Naive thymus-derived CD4-positive, alpha-beta T cell (primary cell): ENCODE data around the gene CYP11A1. TPM values are rescaled to one million over a fixed set of nuclear protein-coding genes. Genes with fewer than 3 reads are reported as not detected.

Experiments used
- ATAC-seq: fragments of 150-1000 bp; cut with Tn5 transposase; 2 replicates; pipeline ENCODE4 v1.10.0; 2021; ENCODE audit warnings: mild to moderate bottlenecking, moderate library complexity
- CTCF ChIA-PET: fragments of 350-600 bp; sonication (Branson Sonifier 250); formaldehyde crosslinking; loops from one replicate; lab custom pipeline; 2021; ENCODE audit warnings: antibody characterized with exemption; lab: Charles Lee
- POLR2A ChIA-PET: fragments of 350-600 bp; sonication (Branson Sonifier 250); formaldehyde crosslinking; loops from one replicate; lab custom pipeline; 2021; ENCODE audit warnings: antibody characterized with exemption, inconsistent platforms; lab: Charles Lee
- DNase-seq, 9 donors: peaks; one replicate each; pipeline versions ENCODE4 v3.0.0 to v3.0.0-alpha.2; 2020 to 2022; ENCODE audit warnings: mixed read lengths in 1 of 9
- H3K27ac ChIP-seq: one replicate; pipeline ENCODE4 v1.7.0; 2013; ENCODE audit warnings: mild to moderate bottlenecking, low read depth, low read length, moderate library complexity
- H3K27me3 ChIP-seq, 2 donors: one replicate each; pipeline ENCODE4 v1.7.0; 2013; ENCODE audit warnings: low read length in 2 of 2, mild to moderate bottlenecking in 2 of 2, moderate library complexity in 2 of 2; ENCODE audit not compliant: control insufficient read depth in 2 of 2, insufficient read depth in 2 of 2
- H3K36me3 ChIP-seq, 3 experiments: 1 replicate in 2 of 3; 2 replicates in 1 of 3; pipeline ENCODE4 v1.7.0; 2013; ENCODE audit warnings: low read length in 3 of 3, mild to moderate bottlenecking in 3 of 3, moderate library complexity in 1 of 3; ENCODE audit not compliant: insufficient read depth in 3 of 3, control insufficient read depth in 2 of 3
- H3K4me1 ChIP-seq, 2 donors: one replicate each; pipeline ENCODE4 v1.7.0; 2013; ENCODE audit warnings: low read length in 2 of 2, mild to moderate bottlenecking in 2 of 2, moderate library complexity in 1 of 2; ENCODE audit not compliant: control insufficient read depth in 2 of 2, insufficient read depth in 2 of 2
- H3K4me3 ChIP-seq: 2 replicates; pipeline ENCODE4 v1.7.0; 2013; ENCODE audit warnings: mild to moderate bottlenecking, low read length
- H3K9me3 ChIP-seq, 3 experiments: 1 replicate in 2 of 3; 2 replicates in 1 of 3; pipeline ENCODE4 v1.7.0; 2013; ENCODE audit warnings: low read length in 3 of 3; ENCODE audit not compliant: control insufficient read depth in 2 of 3
- H3K27ac Mint-ChIP-seq, 9 donors: one replicate each; pipeline ENCODE4 v1.8.0; 2020 to 2022; ENCODE audit warnings: mixed read lengths in 9 of 9, mild to moderate bottlenecking in 8 of 9, moderate library complexity in 5 of 9, inconsistent platforms in 2 of 9
- H3K27me3 Mint-ChIP-seq, 5 donors: one replicate each; pipeline ENCODE4 v1.8.0; 2021 to 2022; ENCODE audit warnings: mixed read lengths in 5 of 5, mild to moderate bottlenecking in 1 of 5
- H3K36me3 Mint-ChIP-seq, 5 donors: one replicate each; pipeline ENCODE4 v1.8.0; 2020 to 2022; ENCODE audit warnings: mixed read lengths in 5 of 5, mild to moderate bottlenecking in 3 of 5, inconsistent platforms in 1 of 5
- H3K4me1 Mint-ChIP-seq, 7 donors: one replicate each; pipeline ENCODE4 v1.8.0; 2020 to 2022; ENCODE audit warnings: mixed read lengths in 7 of 7, mild to moderate bottlenecking in 3 of 7, inconsistent platforms in 1 of 7
- H3K4me3 Mint-ChIP-seq, 10 donors: one replicate each; pipeline ENCODE4 v1.8.0; 2020 to 2022; ENCODE audit warnings: mild to moderate bottlenecking in 10 of 10, mixed read lengths in 10 of 10, moderate library complexity in 6 of 10, inconsistent platforms in 2 of 10
- H3K9me3 Mint-ChIP-seq, 11 donors: one replicate each; pipeline ENCODE4 v1.8.0; 2020 to 2022; ENCODE audit warnings: mixed read lengths in 11 of 11, mild to moderate bottlenecking in 4 of 11, inconsistent platforms in 1 of 11, moderate library complexity in 1 of 11
- intact Hi-C, 2 donors: fragments of 100-400 bp; cut with micrococcal nuclease; formaldehyde crosslinking; loops; one replicate each; pipeline ENCODE4 v1.15.1; 2023
- polyA plus RNA-seq, 2 donors: library from polyadenylated mRNA; unstranded; fragments of 300-500 nt; fragmentation: Illumina TruSeq; gene quantifications; one replicate each; pipeline ENCODE4 v1.2.3, GENCODE V29; 2021
- total RNA-seq, 6 experiments: library from RNA in 5 of 6; stranded (reverse) in 5 of 6; gene quantifications; 1 replicate in 5 of 6; 2 replicates in 1 of 6; pipeline ENCODE4 v1.2.3 and lab custom pipeline; 2021 to 2026

CYP11A1 gene
- total and polyA plus RNA-seq, 7 experiments from 2014 or later, result 0.58 to 1.0 TPM; not detected in 5

DNA sequence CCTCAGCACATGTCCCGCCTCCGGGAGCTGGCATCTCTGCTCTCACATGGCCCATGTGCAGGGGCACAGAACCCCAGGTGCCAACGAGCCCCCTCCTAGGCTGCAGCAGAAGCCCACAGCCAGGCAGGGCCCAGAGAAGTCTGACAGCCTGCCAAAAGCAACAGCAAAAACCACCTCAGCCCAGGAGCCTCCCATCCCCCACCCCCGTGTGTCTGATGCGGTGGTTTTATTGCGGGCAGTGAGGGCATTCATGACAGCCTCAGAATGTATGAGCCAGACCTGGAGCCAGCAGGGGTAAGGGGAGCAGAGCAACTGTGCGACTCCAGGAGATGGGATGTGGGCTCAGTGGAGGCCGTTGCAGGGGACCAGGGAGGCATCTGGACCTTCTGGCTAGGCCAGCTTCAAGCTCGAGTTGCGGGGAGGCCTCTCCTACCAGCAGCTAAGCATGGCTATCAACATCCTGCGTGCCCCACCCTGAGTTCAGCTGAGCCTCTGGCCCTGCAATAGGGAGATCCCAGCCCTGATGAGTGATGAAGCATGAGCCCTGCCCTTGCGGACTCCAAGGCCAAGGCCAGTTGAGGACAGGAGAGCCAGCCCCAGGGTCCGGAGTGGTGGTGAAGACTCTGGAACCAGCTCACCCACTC, 52.5 kb downstream of the CYP11A1 start:
- ATAC-seq, result peak; percentile 41
- H3K4me1 ChIP-seq, result peaks cover 11 to 17% of the 10 kb centered on the region in 2 donors

GRCh38 chr15:74313889-74314288, 53.6 kb downstream of the CYP11A1 start:
- Mint-ChIP-seq H3K36me3 (no peaks in the 10 kb centered on the region), H3K9me3 (no peaks in the 10 kb centered on the region), H3K27ac (peak overlapping the region in 1 of 9 donors; percentile 30), H3K27me3 (no peaks in the 10 kb centered on the region), H3K4me3 (no peak overlapping the region), H3K4me1 (peaks cover 13 to 30% (median 28%) of the 10 kb centered on the region in 7 donors)
- DNase-seq, result no peak
- intact Hi-C loops, result no loop called here
- ATAC-seq, result no peak
- peaks cover 11 to 17% of the 10 kb centered on the region in 2 donors for H3K4me1 ChIP-seq
- H3K9me3 ChIP-seq, result no peaks in the 10 kb centered on the region
- no peak overlapping the region for H3K4me3 ChIP-seq
- ChIA-PET CTCF (no interaction called here), POLR2A (no interaction called here)
- H3K27ac ChIP-seq, result no peak overlapping the region
- no peaks in the 10 kb centered on the region for H3K27me3 ChIP-seq
- H3K36me3 ChIP-seq, result no peaks in the 10 kb centered on the region

More for the DNA sequence above, 52.5 kb downstream of the CYP11A1 start:
- Mint-ChIP-seq H3K27me3 (no peaks in the 10 kb centered on the region), H3K9me3 (no peaks in the 10 kb centered on the region), H3K27ac (peak overlapping the region in 8 of 9 donors; percentile 32 to 91 (median 68)), H3K36me3 (no peaks in the 10 kb centered on the region), H3K4me1 (peaks cover 13 to 32% (median 29%) of the 10 kb centered on the region in 7 donors), H3K4me3 (peak overlapping the region in 7 of 10 donors; percentile 23 to 75 (median 59))
- no peak overlapping the region for H3K27ac ChIP-seq
- H3K36me3 ChIP-seq, result no peaks in the 10 kb centered on the region
- ChIA-PET CTCF (no interaction called here), POLR2A (no interaction called here)
- intact Hi-C loops, result no loop called here
- H3K4me3 ChIP-seq, result no peak overlapping the region
- DNase-seq, result peak in 6 of 9 donors; percentile 11 to 43 (median 31)
- no peaks in the 10 kb centered on the region for H3K9me3 ChIP-seq
- no peaks in the 10 kb centered on the region for H3K27me3 ChIP-seq

GRCh38 chr15:74312445-74313007, 54.9 kb downstream of the CYP11A1 start:
- Histone ChIP-seq H3K9me3 (no peaks in the 10 kb centered on the region), H3K4me1 (peaks cover 11 to 17% of the 10 kb centered on the region in 2 donors), H3K27ac (no peak overlapping the region), H3K36me3 (no peaks in the 10 kb centered on the region), H3K27me3 (no peaks in the 10 kb centered on the region), H3K4me3 (no peak overlapping the region)
- intact Hi-C loops, result no loop called here
- ATAC-seq, result no peak
- Mint-ChIP-seq H3K27ac (no peak overlapping the region), H3K9me3 (no peaks in the 10 kb centered on the region), H3K4me1 (peaks cover 13 to 30% (median 26%) of the 10 kb centered on the region in 7 donors), H3K27me3 (peaks cover 0 to 6% (median 0%) of the 10 kb centered on the region in 5 donors), H3K36me3 (no peaks in the 10 kb centered on the region), H3K4me3 (no peak overlapping the region)
- no peak for DNase-seq
- POLR2A ChIA-PET, result interaction anchor here (0.5 kb wide), 1 partner anchor 54 kb away, joined by 3 read pairs; no protein-coding TSS in a partner anchor
- CTCF ChIA-PET, result no interaction called here

DNA sequence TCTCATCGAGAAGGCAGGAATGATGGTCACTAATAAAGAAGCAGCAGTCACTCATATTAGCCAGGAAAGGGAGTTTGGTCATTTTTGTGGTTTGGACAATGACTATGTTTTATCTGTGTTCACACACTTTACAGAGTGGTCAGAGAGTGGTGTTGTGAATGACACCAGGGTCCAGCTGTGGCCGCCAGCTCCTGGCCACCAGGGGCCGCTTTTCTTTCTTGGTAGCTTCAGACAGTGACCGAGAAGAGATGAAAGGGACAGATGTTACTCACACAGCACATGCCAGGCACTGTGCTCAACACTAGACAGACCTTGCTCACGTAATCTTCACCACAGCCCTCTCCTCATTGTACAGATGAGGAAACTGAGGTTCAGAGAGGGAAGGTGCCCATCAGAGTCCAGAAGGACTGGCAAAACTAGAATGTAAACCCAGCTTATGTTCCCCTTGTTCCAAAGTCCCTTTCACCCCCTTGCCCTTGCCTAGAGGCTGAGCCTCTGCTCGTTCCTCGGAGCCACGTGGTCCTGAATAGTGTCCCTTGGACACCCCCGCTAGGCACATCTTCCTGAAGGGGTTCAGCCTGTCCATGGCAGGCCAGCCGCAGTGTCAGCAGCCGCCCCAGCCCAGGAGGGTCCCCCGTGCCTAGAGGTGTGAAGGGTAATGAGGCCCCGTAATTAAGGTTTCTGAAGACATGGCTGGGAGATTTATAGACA, 55.6 kb downstream of the CYP11A1 start:
- H3K9me3 ChIP-seq, result no peaks in the 10 kb centered on the region
- peaks cover 11 to 17% of the 10 kb centered on the region in 2 donors for H3K4me1 ChIP-seq
- no peaks in the 10 kb centered on the region for H3K36me3 Mint-ChIP-seq
- ATAC-seq, result no peak
- H3K27ac Mint-ChIP-seq, result no peak overlapping the region
- no peak overlapping the region for H3K27ac ChIP-seq
- H3K4me1 Mint-ChIP-seq, result peaks cover 13 to 29% (median 26%) of the 10 kb centered on the region in 7 donors
- H3K4me3 ChIP-seq, result no peak overlapping the region
- intact Hi-C loops, result no loop called here
- ChIA-PET CTCF (no interaction called here), POLR2A (no interaction called here)
- H3K27me3 ChIP-seq, result no peaks in the 10 kb centered on the region
- peaks cover 0 to 6% (median 1%) of the 10 kb centered on the region in 5 donors for H3K27me3 Mint-ChIP-seq
- no peaks in the 10 kb centered on the region for H3K9me3 Mint-ChIP-seq
- no peaks in the 10 kb centered on the region for H3K36me3 ChIP-seq
- H3K4me3 Mint-ChIP-seq, result no peak overlapping the region
- DNase-seq, result no peak

- H3K9me3 Mint-ChIP-seq, result peaks cover 0 to 1% (median 0%) of the 10 kb centered on the region in 11 donors
- no peaks in the 10 kb centered on the region for H3K9me3 ChIP-seq
- H3K4me3 ChIP-seq, result no peak overlapping the region
- peaks cover 17 to 31% (median 24%) of the 10 kb centered on the region in 5 donors for H3K27me3 Mint-ChIP-seq
- no peaks in the 10 kb centered on the region for H3K4me1 ChIP-seq
- CTCF ChIA-PET, result interaction anchor here (0.7 to 0.9 kb wide), 3 partner anchors 13 to 183 kb away, joined by 3 read pairs; no protein-coding TSS in a partner anchor
- DNase-seq (peak in 2 of 9 donors; percentile 18 to 28), ATAC-seq (peak; percentile 64)
- H3K27me3 ChIP-seq, result no peaks in the 10 kb centered on the region
- no peaks in the 10 kb centered on the region for H3K36me3 ChIP-seq
- intact Hi-C loops, result loop anchor here in 1 of 2 donors (1.0 to 5.0 kb wide), 2 partner anchors 181 to 436 kb away; partner anchors contain the start of gene TBC1D21
- H3K27ac Mint-ChIP-seq, result no peak overlapping the region
- H3K4me3 Mint-ChIP-seq, result no peak overlapping the region
- POLR2A ChIA-PET, result interaction anchor here (0.5 kb wide), 1 partner anchor 168 kb away, joined by 3 read pairs; no protein-coding TSS in a partner anchor
- no peaks in the 10 kb centered on the region for H3K36me3 Mint-ChIP-seq
- H3K4me1 Mint-ChIP-seq, result peaks cover 0 to 1% (median 0%) of the 10 kb centered on the region in 7 donors
- H3K27ac ChIP-seq, result no peak overlapping the region
Observed at GRCh38 chr15:74307827-74308811, 59.3 kb downstream of the CYP11A1 start.

DNA sequence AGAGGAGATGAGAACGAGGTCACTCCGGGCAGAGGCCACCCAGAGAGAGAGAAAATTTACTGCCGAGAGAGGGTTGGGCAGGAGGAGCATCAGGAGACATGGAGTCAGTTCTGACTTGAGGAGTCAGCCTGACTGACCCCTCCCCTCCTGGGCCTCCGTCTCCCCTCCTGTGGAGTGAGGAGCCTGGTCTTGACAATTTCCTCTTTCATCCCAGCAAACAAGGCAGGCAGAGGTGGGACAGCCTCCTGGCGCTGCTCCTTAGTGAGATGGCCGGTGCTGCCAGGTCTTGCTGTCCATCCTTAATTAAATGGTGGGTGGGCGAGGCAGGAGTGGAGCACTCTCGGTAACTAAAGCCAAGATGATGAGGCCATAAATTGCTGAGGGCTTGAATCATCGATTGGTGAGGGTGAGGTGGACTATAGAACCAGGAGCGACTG, 60.6 kb downstream of the CYP11A1 start:
- Histone ChIP-seq H3K27ac (no peak overlapping the region), H3K36me3 (no peaks in the 10 kb centered on the region), H3K27me3 (no peaks in the 10 kb centered on the region), H3K9me3 (no peaks in the 10 kb centered on the region), H3K4me3 (no peak overlapping the region), H3K4me1 (no peaks in the 10 kb centered on the region)
- POLR2A ChIA-PET, result no interaction called here
- ATAC-seq (no peak), DNase-seq (no peak)
- H3K4me1 Mint-ChIP-seq, result peaks cover 0 to 5% (median 0%) of the 10 kb centered on the region in 7 donors
- H3K27ac Mint-ChIP-seq, result no peak overlapping the region
- CTCF ChIA-PET, result no interaction called here
- intact Hi-C loops, result loop anchor here in 1 of 2 donors (1.0 to 5.0 kb wide), 2 partner anchors 179 to 434 kb away; partner anchors contain the start of gene TBC1D21
- no peaks in the 10 kb centered on the region for H3K36me3 Mint-ChIP-seq
- peaks cover 27 to 40% (median 35%) of the 10 kb centered on the region in 5 donors for H3K27me3 Mint-ChIP-seq
- H3K9me3 Mint-ChIP-seq, result peaks cover 0 to 1% (median 0%) of the 10 kb centered on the region in 11 donors
- no peak overlapping the region for H3K4me3 Mint-ChIP-seq
